Measurements from ENCODE around the gene OVOL1.
"Not testable (repeated sequence)": the region's sequence is repeated elsewhere in the genome, so short reads cannot be mapped to it uniquely, and the experiment has no call there.

OVOL1 gene

GRCh38 chr11:65786786-65787636 lies at the start of gene OVOL1:
Gene OVOL1, plus strand, starts transcription at chr11:65787063. Its CDS starts 311 bp downstream, at chr11:65787374.
- DNase-seq: no peak

- no peak for DNase-seq
These were observed 47.8 kb upstream of the OVOL1 start for GRCh38 chr11:65739022-65739421.

- DNase-seq: no peak
These were observed 45.7 kb upstream of the OVOL1 start for GRCh38 chr11:65741185-65741584.

- no peak for DNase-seq
These were observed 44.5 kb upstream of the OVOL1 start for GRCh38 chr11:65742353-65742752.

GRCh38 chr11:65743681-65744025 lies 43.2 kb upstream of the OVOL1 start:
- DNase-seq: no peak

- DNase-seq: peak; percentile 37
These were observed 42.7 kb upstream of the OVOL1 start for GRCh38 chr11:65744026-65744698.

GRCh38 chr11:65744699-65745042 lies 42.2 kb upstream of the OVOL1 start:
- DNase-seq: no peak

- DNase-seq: no peak
These were observed 41.8 kb upstream of the OVOL1 start for GRCh38 chr11:65745049-65745448.

- DNase-seq: not testable (repeated sequence)
These were observed 24.7 kb upstream of the OVOL1 start for GRCh38 chr11:65762169-65762568.

GRCh38 chr11:65762816-65763215 lies 24.0 kb upstream of the OVOL1 start:
- DNase-seq: not testable (repeated sequence)

- DNase-seq: no peak
These were observed 22.4 kb upstream of the OVOL1 start for GRCh38 chr11:65764434-65764833.

GRCh38 chr11:65766535-65766934 lies 20.3 kb upstream of the OVOL1 start:
- peak; percentile 78 for DNase-seq

GRCh38 chr11:65767406-65767805 lies 19.5 kb upstream of the OVOL1 start:
- no peak for DNase-seq

GRCh38 chr11:65767806-65768205 lies 19.1 kb upstream of the OVOL1 start:
- DNase-seq: not testable (repeated sequence)

GRCh38 chr11:65770951-65771567 lies 15.8 kb upstream of the OVOL1 start:
- DNase-seq: no peak

GRCh38 chr11:65771589-65772112 lies 15.2 kb upstream of the OVOL1 start:
- DNase-seq: no peak

GRCh38 chr11:65773784-65774411 lies 13.0 kb upstream of the OVOL1 start:
- no peak for DNase-seq

GRCh38 chr11:65774525-65775306 lies 12.1 kb upstream of the OVOL1 start:
- no peak for DNase-seq

GRCh38 chr11:65776196-65776595 lies 10.7 kb upstream of the OVOL1 start:
- no peak for DNase-seq

- DNase-seq: no peak
These were observed 10.1 kb upstream of the OVOL1 start for GRCh38 chr11:65776710-65777141.

GRCh38 chr11:65777241-65777640 lies 9.6 kb upstream of the OVOL1 start:
- DNase-seq: no peak

- DNase-seq: no peak
These were observed 9.0 kb upstream of the OVOL1 start for GRCh38 chr11:65777821-65778361.

All from fibroblast of skin of right biceps (primary cell).